HEK293T (cell line): ENCODE results near the gene EPS8.

ENCODE experiments used
- CTCF ChIA-PET: fragments of 350-600 bp; formaldehyde crosslinking; extraction: SDS; loops from one replicate; lab custom pipeline; 2021; ENCODE audit warnings: antibody characterized with exemption, inconsistent platforms; lab: Yijun Ruan, JAX
- POLR2A ChIA-PET: fragments of 350-600 bp; formaldehyde crosslinking; extraction: SDS; loops from one replicate; lab custom pipeline; 2020; ENCODE audit warnings: antibody characterized with exemption, inconsistent platforms; lab: Yijun Ruan, JAX
- DNase-seq: peaks from one replicate; pipeline ENCODE4 v3.0.0; 2012; ENCODE audit warnings: mixed read lengths; ENCODE audit errors: extremely low spot score
- ARNT ChIP-seq: fragments of 450-650 bp; IDR thresholded peaks from 2 replicates; pipeline ENCODE4 v1.6.1; 2017; ENCODE audit warnings: mild to moderate bottlenecking
- BHLHE40 ChIP-seq: fragments of 450-650 bp; IDR thresholded peaks from 2 replicates; pipeline ENCODE4 v1.6.1; 2016; ENCODE audit warnings: mild to moderate bottlenecking, moderate library complexity, borderline replicate concordance
- CTBP1 ChIP-seq: fragments of 450-650 bp; IDR thresholded peaks from 2 replicates; pipeline ENCODE4 v1.6.1; 2016; ENCODE audit warnings: borderline replicate concordance
- ELF4 ChIP-seq: fragments of 450-650 bp; IDR thresholded peaks from 2 replicates; pipeline ENCODE4 v1.6.1; 2017; ENCODE audit warnings: antibody characterized with exemption
- FOXA1 ChIP-seq: fragments of 450-650 bp; IDR thresholded peaks from 2 replicates; pipeline ENCODE4 v1.6.1; 2016; ENCODE audit warnings: mild to moderate bottlenecking
- FOXK2 ChIP-seq: fragments of 450-650 bp; IDR thresholded peaks from 2 replicates; pipeline ENCODE4 v1.6.1; 2016; ENCODE audit warnings: mild to moderate bottlenecking
- FOXM1 ChIP-seq: fragments of 450-650 bp; IDR thresholded peaks from 2 replicates; pipeline ENCODE4 v1.6.1; 2017; ENCODE audit warnings: mild to moderate bottlenecking, borderline replicate concordance
- HDGF ChIP-seq: fragments of 450-650 bp; IDR thresholded peaks from 2 replicates; pipeline ENCODE4 v1.6.1; 2017; ENCODE audit warnings: antibody characterized with exemption, borderline replicate concordance
- L3MBTL2 ChIP-seq: fragments of 450-650 bp; conservative IDR thresholded peaks from 2 replicates; pipeline ENCODE4 v1.6.1; 2016; ENCODE audit warnings: mild to moderate bottlenecking
- LEF1 ChIP-seq: fragments of 450-650 bp; IDR thresholded peaks from 2 replicates; pipeline ENCODE4 v1.6.1; 2017; ENCODE audit warnings: mild to moderate bottlenecking, borderline replicate concordance
- NFRKB ChIP-seq: fragments of 450-650 bp; IDR thresholded peaks from 2 replicates; pipeline ENCODE4 v1.6.1; 2016; ENCODE audit warnings: mild to moderate bottlenecking, moderate library complexity
- SP1 ChIP-seq: fragments of 450-650 bp; IDR thresholded peaks from 2 replicates; pipeline ENCODE4 v1.6.1; 2017
- SUZ12 ChIP-seq: fragments of 450-650 bp; IDR thresholded peaks from 2 replicates; pipeline ENCODE4 v1.6.1; 2016; ENCODE audit warnings: mild to moderate bottlenecking
- TARDBP ChIP-seq: fragments of 450-650 bp; IDR thresholded peaks from 2 replicates; pipeline ENCODE4 v1.6.1; 2016
- ZNF384 ChIP-seq: fragments of 450-650 bp; IDR thresholded peaks from 2 replicates; pipeline ENCODE4 v1.6.1; 2016
- TF ChIP-seq, protein P1 (sequence below): fragments of 450-650 bp; IDR thresholded peaks from 2 replicates; pipeline ENCODE4 v1.6.1; 2016

EPS8 gene

DNA sequence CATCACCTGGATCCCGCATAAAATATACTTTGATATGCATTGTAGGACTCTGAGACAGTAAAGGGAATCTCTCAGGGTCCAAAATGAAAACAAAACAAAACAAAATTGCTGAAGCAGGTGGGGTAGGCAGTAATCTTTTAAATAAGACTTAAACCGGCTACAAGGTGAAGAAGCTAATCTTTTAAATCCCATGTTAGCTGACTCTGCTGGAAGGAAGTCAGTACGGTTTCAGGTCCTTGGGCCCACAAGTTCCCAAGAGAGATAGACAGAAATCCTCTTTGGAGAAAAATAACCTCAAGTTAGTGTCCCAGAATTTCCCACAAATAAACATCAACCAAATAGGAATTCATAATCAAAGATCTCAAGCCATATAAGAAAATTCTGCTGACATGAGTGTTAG lies 5.0 kb upstream of the EPS8 start:
- no peak for DNase-seq
- ChIA-PET CTCF (no interaction called here), POLR2A (no interaction called here)
- TF ChIP-seq CTBP1 (no peak), ZNF384 (no peak), NFRKB (no peak), LEF1 (no peak), FOXM1 (no peak), L3MBTL2 (no peak), TARDBP (no peak), FOXA1 (no peak), ELF4 (no peak), SP1 (no peak)
- TF ChIP-seq, protein P1, sequence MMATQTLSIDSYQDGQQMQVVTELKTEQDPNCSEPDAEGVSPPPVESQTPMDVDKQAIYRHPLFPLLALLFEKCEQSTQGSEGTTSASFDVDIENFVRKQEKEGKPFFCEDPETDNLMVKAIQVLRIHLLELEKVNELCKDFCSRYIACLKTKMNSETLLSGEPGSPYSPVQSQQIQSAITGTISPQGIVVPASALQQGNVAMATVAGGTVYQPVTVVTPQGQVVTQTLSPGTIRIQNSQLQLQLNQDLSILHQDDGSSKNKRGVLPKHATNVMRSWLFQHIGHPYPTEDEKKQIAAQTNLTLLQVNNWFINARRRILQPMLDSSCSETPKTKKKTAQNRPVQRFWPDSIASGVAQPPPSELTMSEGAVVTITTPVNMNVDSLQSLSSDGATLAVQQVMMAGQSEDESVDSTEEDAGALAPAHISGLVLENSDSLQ: no peak

DNA sequence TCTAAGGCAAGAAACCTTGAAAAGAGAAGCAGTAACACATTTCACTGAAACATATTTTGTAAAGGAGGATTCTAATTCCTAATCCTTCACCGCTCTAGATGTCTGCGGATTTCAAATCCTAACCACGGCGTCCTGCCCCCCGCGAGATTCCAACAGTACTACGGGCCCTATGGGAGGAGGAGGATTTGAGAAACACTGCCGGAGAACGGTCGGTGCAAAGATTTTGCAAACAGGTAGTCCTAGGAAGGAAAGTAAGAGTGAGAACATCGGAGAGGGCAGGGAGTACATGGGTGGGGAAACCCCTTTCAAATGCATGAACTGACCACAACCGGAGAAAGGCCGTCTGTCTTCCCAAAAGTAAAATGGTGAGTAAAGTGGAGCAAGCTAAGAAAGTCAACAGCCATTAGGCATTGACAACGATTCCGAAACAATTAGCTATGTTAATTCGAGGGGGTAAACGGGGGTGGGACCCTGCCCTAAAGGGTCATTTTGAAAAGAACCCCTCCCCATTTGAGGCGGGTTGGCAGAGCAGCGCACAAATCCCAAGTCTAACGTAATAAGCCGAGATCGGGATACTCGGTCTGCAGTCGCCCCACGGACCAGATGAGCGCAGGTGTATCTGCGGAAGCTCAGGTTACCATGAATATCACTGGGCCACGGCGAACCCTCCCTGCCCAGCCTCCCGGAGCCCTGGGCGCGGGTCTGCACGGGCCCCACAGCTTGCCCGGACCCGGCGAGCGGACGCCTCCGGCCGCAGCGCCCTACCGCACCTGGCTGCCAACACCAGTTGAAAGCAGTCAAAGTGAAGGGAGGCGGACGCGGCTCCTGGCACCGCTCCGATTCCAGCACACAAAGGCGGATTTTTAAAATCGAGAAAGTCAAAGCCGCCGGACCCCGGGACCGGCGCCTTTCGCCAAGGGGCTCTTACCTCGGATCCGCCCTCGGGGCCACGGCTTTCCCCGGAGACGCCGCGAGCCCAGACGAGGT lies 662 bp downstream of the EPS8 start:
- ChIA-PET POLR2A (interaction anchor here (0.7 to 3.0 kb wide), 9 partner anchors 8 to 1395 kb away, joined by 3 to 12 read pairs (median 7); no protein-coding TSS in a partner anchor), CTCF (interaction anchor here (1.6 kb wide), 1 partner anchor 16 kb away, joined by 6 read pairs; no protein-coding TSS in a partner anchor)
- TF ChIP-seq BHLHE40 (no peak), LEF1 (no peak), CTBP1 (no peak), L3MBTL2 (no peak), NFRKB (no peak), FOXM1 (no peak), HDGF (no peak), SP1 (no peak), ARNT (no peak), FOXK2 (no peak), ELF4 (no peak), SUZ12 (no peak), TARDBP (no peak), FOXA1 (no peak), ZNF384 (no peak)
- TF ChIP-seq, protein P1: no peak
- peak; percentile 42 for DNase-seq

DNA sequence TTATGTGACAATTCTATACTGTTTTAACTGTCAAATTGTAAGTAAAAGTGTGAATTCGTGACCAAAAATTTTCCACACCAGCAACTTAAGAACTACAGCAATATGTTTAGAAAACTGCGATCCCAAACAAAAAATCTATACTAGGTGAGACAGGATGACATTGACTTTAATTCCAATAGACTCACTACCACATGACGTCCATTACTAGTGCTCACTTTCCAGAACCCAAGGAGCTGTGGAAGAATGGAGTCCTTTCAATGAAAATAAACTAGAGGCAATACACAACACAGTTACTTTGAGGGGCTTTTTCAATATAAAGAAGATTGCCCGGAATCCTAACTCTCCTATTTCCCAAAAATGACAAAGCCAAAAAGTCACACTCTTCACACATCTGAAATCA lies 1.4 kb downstream of the EPS8 start:
- CTCF ChIA-PET: interaction anchor here (1.6 kb wide), 1 partner anchor 15 kb away, joined by 6 read pairs; no protein-coding TSS in a partner anchor
- DNase-seq: no peak
- POLR2A ChIA-PET: interaction anchor here (0.9 to 3.0 kb wide), 4 partner anchors 7 to 1394 kb away, joined by 3 to 12 read pairs (median 11); no protein-coding TSS in a partner anchor
- TF ChIP-seq HDGF (no peak), L3MBTL2 (no peak), TARDBP (no peak), SP1 (no peak), ZNF384 (no peak), FOXA1 (no peak), ARNT (no peak), SUZ12 (no peak), NFRKB (no peak), FOXM1 (no peak), CTBP1 (no peak), LEF1 (no peak), FOXK2 (no peak), BHLHE40 (no peak), ELF4 (no peak)
- TF ChIP-seq, protein P1: no peak

DNA sequence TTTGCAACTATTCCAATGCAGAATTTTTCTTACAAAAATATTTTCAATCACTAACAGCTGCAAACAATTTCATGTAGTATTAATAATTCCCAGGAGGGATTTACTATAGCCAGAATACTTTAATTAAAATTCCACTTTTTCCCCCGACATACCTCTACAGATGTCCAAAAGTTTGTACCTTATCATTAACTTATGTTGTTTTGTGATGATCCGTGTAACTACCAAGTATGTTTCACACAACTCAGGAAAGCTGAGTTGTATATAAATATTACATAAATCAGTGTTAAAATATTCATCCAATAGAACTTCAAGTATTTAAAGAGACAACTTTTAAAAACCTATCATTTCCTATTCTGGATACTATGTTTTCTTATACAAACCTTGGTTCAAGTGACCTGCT lies 2.4 kb downstream of the EPS8 start:
- ChIA-PET POLR2A (interaction anchor here (0.7 kb wide), 1 partner anchor 1016 kb away, joined by 3 read pairs; no protein-coding TSS in a partner anchor), CTCF (no interaction called here)
- no peak for DNase-seq
- TF ChIP-seq SUZ12: no peak
- no peak for TF ChIP-seq ZNF384
- TF ChIP-seq NFRKB: no peak
- no peak for TF ChIP-seq TARDBP
- no peak for TF ChIP-seq ELF4
- TF ChIP-seq FOXK2: no peak
- TF ChIP-seq LEF1: no peak
- TF ChIP-seq FOXM1: no peak
- TF ChIP-seq, protein P1: no peak
- no peak for TF ChIP-seq ARNT
- no peak for TF ChIP-seq FOXA1
- no peak for TF ChIP-seq BHLHE40
- no peak for TF ChIP-seq CTBP1

DNA sequence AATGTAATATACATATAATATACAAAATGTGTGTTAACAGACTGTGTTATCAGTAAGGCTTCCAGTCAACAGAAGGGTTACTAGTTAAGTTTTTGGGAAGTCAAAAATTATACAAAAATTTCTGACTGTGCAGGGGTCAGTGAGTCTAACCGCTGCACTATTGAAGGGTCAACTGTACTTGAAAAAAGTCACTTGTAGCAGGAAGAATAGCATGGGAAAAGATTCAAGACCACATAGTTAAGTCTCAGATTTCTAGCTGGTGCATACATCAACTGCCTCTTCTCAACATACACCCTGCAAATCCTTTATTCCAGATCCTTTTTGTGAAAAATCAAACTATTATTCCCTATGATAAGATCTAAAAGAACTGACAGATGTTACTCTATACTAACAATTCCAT lies 5.9 kb downstream of the EPS8 start:
- no peak for DNase-seq
- TF ChIP-seq LEF1 (no peak), L3MBTL2 (no peak), SUZ12 (no peak), ELF4 (no peak), BHLHE40 (no peak), NFRKB (no peak)
- ChIA-PET CTCF (no interaction called here), POLR2A (no interaction called here)
